ENCODE data around the gene CDC42BPB. TPM values are rescaled to one million over a fixed set of nuclear protein-coding genes. Genes with fewer than 3 reads are reported as not detected.

CDC42BPB gene
- total and polyA plus RNA-seq, 2 of the 13 experiments (the other 11 are each of a cell fraction or from before 2014, with no cell fraction given), result 19.7 to 32.3 TPM

- TF ChIP-seq ZFP1 (CRISPR knock-in tag; IDR thresholded peaks at IDR 0.05), result no peak
- peak; percentile 89 for TF ChIP-seq THAP7 (CRISPR knock-in tag; IDR thresholded peaks at IDR 0.05)
- 0 out of 2 replicates have a peak, but pooled peaks have one; percentile 23 for TF ChIP-seq ZBTB37 (CRISPR knock-in tag; IDR thresholded peaks at IDR 0.05)
- TF ChIP-seq SALL2 (CRISPR knock-in tag; IDR thresholded peaks at IDR 0.05), result no peak
- TF ChIP-seq CBFB (CRISPR knock-in tag; IDR thresholded peaks at IDR 0.05), result no peak
- TF ChIP-seq CTCF (CRISPR knock-in tag; IDR thresholded peaks at IDR 0.05), result peak; percentile 35
- no peak for TF ChIP-seq ATF1 (CRISPR knock-in tag; IDR thresholded peaks at IDR 0.05)
- TF ChIP-seq RBFOX2 (IDR thresholded peaks at IDR 0.05; ENCODE audit: low read depth, low read length), result peak; percentile 78
- TF ChIP-seq ZNF431 (CRISPR knock-in tag; IDR thresholded peaks at IDR 0.05; ENCODE audit: borderline replicate concordance, low read depth), result peak; percentile 71; the same call in 1 of the 2 replicates
- TF ChIP-seq RFXANK (CRISPR knock-in tag; IDR thresholded peaks at IDR 0.05), result no peak
- no peak for TF ChIP-seq ZNF703 (CRISPR knock-in tag; IDR thresholded peaks at IDR 0.05; ENCODE audit: borderline replicate concordance)
- TF ChIP-seq NFYB (CRISPR knock-in tag; IDR thresholded peaks at IDR 0.05), result no peak
- no peak for TF ChIP-seq ZSCAN9 (CRISPR knock-in tag; IDR thresholded peaks at IDR 0.05; ENCODE audit: borderline replicate concordance)
- TF ChIP-seq, protein P1, sequence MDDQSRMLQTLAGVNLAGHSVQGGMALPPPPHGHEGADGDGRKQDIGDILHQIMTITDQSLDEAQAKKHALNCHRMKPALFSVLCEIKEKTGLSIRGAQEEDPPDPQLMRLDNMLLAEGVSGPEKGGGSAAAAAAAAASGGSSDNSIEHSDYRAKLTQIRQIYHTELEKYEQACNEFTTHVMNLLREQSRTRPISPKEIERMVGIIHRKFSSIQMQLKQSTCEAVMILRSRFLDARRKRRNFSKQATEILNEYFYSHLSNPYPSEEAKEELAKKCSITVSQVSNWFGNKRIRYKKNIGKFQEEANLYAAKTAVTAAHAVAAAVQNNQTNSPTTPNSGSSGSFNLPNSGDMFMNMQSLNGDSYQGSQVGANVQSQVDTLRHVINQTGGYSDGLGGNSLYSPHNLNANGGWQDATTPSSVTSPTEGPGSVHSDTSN (CRISPR knock-in tag; IDR thresholded peaks at IDR 0.05; ENCODE audit: borderline replicate concordance), result 0 out of 2 replicates have a peak, but pooled peaks have one; percentile 22
- peak; percentile 64; the same call in 1 of the 2 replicates for TF ChIP-seq CSRNP1 (CRISPR knock-in tag; IDR thresholded peaks at IDR 0.05)
- no peak for TF ChIP-seq ZSCAN30 (CRISPR knock-in tag; IDR thresholded peaks at IDR 0.05)
Measured at GRCh38 chr14:103103461-103104388, 46.4 kb upstream of the CDC42BPB start (continued).
